Naive thymus-derived CD4-positive, alpha-beta T cell (primary cell): ENCODE data around the gene COG1. TPM values are rescaled to one million over a fixed set of nuclear protein-coding genes. Genes with fewer than 3 reads are reported as not detected.
"Not testable (repeated sequence)": the region's sequence is repeated elsewhere in the genome, so short reads cannot be mapped to it uniquely, and the experiment has no call there.

ENCODE experiments used
- ATAC-seq: fragments of 150-1000 bp; cut with Tn5 transposase; 2 replicates; pipeline ENCODE4 v1.10.0; 2021; ENCODE audit warnings: mild to moderate bottlenecking, moderate library complexity
- CTCF ChIA-PET: fragments of 350-600 bp; sonication (Branson Sonifier 250); formaldehyde crosslinking; loops from one replicate; lab custom pipeline; 2021; ENCODE audit warnings: antibody characterized with exemption; lab: Charles Lee
- POLR2A ChIA-PET: fragments of 350-600 bp; sonication (Branson Sonifier 250); formaldehyde crosslinking; loops from one replicate; lab custom pipeline; 2021; ENCODE audit warnings: antibody characterized with exemption, inconsistent platforms; lab: Charles Lee
- DNase-seq, 9 donors: peaks; one replicate each; pipeline versions ENCODE4 v3.0.0 to v3.0.0-alpha.2; 2020 to 2022; ENCODE audit warnings: mixed read lengths in 1 of 9
- H3K27ac ChIP-seq: one replicate; pipeline ENCODE4 v1.7.0; 2013; ENCODE audit warnings: mild to moderate bottlenecking, low read depth, low read length, moderate library complexity
- H3K27me3 ChIP-seq, 2 donors: one replicate each; pipeline ENCODE4 v1.7.0; 2013; ENCODE audit warnings: low read length in 2 of 2, mild to moderate bottlenecking in 2 of 2, moderate library complexity in 2 of 2; ENCODE audit not compliant: control insufficient read depth in 2 of 2, insufficient read depth in 2 of 2
- H3K36me3 ChIP-seq, 3 experiments: 1 replicate in 2 of 3; 2 replicates in 1 of 3; pipeline ENCODE4 v1.7.0; 2013; ENCODE audit warnings: low read length in 3 of 3, mild to moderate bottlenecking in 3 of 3, moderate library complexity in 1 of 3; ENCODE audit not compliant: insufficient read depth in 3 of 3, control insufficient read depth in 2 of 3
- H3K4me1 ChIP-seq, 2 donors: one replicate each; pipeline ENCODE4 v1.7.0; 2013; ENCODE audit warnings: low read length in 2 of 2, mild to moderate bottlenecking in 2 of 2, moderate library complexity in 1 of 2; ENCODE audit not compliant: control insufficient read depth in 2 of 2, insufficient read depth in 2 of 2
- H3K4me3 ChIP-seq: 2 replicates; pipeline ENCODE4 v1.7.0; 2013; ENCODE audit warnings: mild to moderate bottlenecking, low read length
- H3K9me3 ChIP-seq, 3 experiments: 1 replicate in 2 of 3; 2 replicates in 1 of 3; pipeline ENCODE4 v1.7.0; 2013; ENCODE audit warnings: low read length in 3 of 3; ENCODE audit not compliant: control insufficient read depth in 2 of 3
- H3K27ac Mint-ChIP-seq, 9 donors: one replicate each; pipeline ENCODE4 v1.8.0; 2020 to 2022; ENCODE audit warnings: mixed read lengths in 9 of 9, mild to moderate bottlenecking in 8 of 9, moderate library complexity in 5 of 9, inconsistent platforms in 2 of 9
- H3K27me3 Mint-ChIP-seq, 5 donors: one replicate each; pipeline ENCODE4 v1.8.0; 2021 to 2022; ENCODE audit warnings: mixed read lengths in 5 of 5, mild to moderate bottlenecking in 1 of 5
- H3K36me3 Mint-ChIP-seq, 5 donors: one replicate each; pipeline ENCODE4 v1.8.0; 2020 to 2022; ENCODE audit warnings: mixed read lengths in 5 of 5, mild to moderate bottlenecking in 3 of 5, inconsistent platforms in 1 of 5
- H3K4me1 Mint-ChIP-seq, 7 donors: one replicate each; pipeline ENCODE4 v1.8.0; 2020 to 2022; ENCODE audit warnings: mixed read lengths in 7 of 7, mild to moderate bottlenecking in 3 of 7, inconsistent platforms in 1 of 7
- H3K4me3 Mint-ChIP-seq, 10 donors: one replicate each; pipeline ENCODE4 v1.8.0; 2020 to 2022; ENCODE audit warnings: mild to moderate bottlenecking in 10 of 10, mixed read lengths in 10 of 10, moderate library complexity in 6 of 10, inconsistent platforms in 2 of 10
- H3K9me3 Mint-ChIP-seq, 11 donors: one replicate each; pipeline ENCODE4 v1.8.0; 2020 to 2022; ENCODE audit warnings: mixed read lengths in 11 of 11, mild to moderate bottlenecking in 4 of 11, inconsistent platforms in 1 of 11, moderate library complexity in 1 of 11
- intact Hi-C, 2 donors: fragments of 100-400 bp; cut with micrococcal nuclease; formaldehyde crosslinking; loops; one replicate each; pipeline ENCODE4 v1.15.1; 2023
- polyA plus RNA-seq, 2 donors: library from polyadenylated mRNA; unstranded; fragments of 300-500 nt; fragmentation: Illumina TruSeq; gene quantifications; one replicate each; pipeline ENCODE4 v1.2.3, GENCODE V29; 2021
- total RNA-seq, 6 experiments: library from RNA in 5 of 6; stranded (reverse) in 5 of 6; gene quantifications; 1 replicate in 5 of 6; 2 replicates in 1 of 6; pipeline ENCODE4 v1.2.3 and lab custom pipeline; 2021 to 2026

The COG1 gene
- total and polyA plus RNA-seq, 7 experiments from 2014 or later = 25.2 to 92.7 (median 59.5) TPM

DNA sequence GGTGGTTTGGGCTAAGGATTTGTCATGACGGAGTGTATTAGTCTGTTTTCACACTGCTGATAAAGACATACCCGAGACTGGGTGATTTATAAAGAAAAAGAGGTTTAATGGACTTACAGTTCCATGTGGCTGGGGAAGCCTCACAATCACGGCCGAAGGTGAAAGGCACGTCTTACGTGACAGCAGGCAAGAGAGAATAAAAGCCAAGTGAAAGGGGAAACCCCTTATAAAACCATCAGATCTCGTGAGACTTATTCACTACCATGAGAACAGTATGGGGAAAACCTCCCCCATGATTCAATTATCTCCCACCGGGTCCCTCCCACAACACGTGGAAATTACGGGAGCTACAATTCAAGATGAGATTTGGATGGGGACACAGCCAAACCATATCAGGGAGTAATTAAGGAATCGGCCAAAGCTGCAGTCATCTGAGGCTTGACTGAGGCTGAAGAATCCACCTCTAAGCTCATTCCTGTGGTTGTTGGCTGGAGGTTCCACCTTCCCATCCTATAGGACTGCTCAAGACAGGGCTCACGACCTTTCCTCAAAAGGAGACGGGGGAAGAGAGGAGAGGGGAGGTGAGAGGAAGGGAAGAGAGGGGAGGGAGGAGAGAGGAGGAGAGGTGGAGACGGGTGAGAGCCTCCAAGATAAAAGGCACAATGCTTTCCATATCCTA is 42.1 kb upstream of the COG1 start:
- CTCF ChIA-PET, H3K36me3 Mint-ChIP-seq, ATAC-seq: not testable (repeated sequence)

DNA sequence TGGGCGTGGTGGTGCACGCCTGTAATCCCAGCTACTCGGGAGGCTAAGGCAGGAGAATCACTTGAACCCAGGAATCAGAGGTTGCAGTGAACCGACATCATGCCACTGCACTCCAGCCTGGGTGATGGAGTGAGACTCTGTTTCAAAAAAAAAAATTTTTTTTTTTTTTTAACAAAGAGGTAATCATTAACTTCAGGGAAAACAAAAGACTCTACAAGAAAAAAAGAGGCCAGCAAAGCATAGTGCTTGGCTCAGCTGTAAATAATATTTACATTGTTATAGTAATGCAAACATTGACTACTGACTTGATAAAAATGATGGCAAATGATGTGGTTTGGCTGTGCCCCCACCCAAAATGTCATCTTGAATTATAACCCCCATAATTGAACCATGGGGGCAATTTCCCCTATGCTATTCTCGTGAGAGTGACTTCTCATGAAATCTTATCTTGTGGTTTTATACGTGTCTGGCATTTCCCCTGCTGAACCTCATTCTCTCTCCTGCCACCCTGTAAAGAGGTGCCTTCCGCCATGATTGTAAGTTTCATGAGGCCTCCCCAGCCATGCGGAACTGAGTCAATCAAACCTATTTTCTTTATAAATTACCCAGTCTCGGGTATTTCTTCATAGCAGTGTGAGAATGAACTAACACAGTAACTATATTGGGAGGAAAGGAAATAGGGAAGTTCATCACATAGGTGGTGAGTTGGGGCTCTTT is 40.8 kb upstream of the COG1 start:
- CTCF ChIA-PET = interaction anchor here (0.6 kb wide), 1 partner anchor 107 kb away, joined by 6 read pairs; no protein-coding TSS in a partner anchor
- Mint-ChIP-seq H3K4me3 (no peak overlapping the region), H3K9me3 (peaks cover 0 to 12% (median 6%) of the 10 kb centered on the region in 11 donors), H3K27me3 (peaks cover 3 to 22% (median 11%) of the 10 kb centered on the region in 5 donors), H3K4me1 (peaks cover 0 to 18% (median 10%) of the 10 kb centered on the region in 7 donors), H3K36me3 (peaks cover 0 to 4% (median 2%) of the 10 kb centered on the region in 5 donors), H3K27ac (peak overlapping the region in 1 of 9 donors; percentile 21)
- POLR2A ChIA-PET = no interaction called here
- Histone ChIP-seq H3K4me1 (no peaks in the 10 kb centered on the region), H3K9me3 (no peaks in the 10 kb centered on the region), H3K4me3 (no peak overlapping the region), H3K36me3 (no peaks in the 10 kb centered on the region), H3K27me3 (no peaks in the 10 kb centered on the region), H3K27ac (no peak overlapping the region)
- ATAC-seq (peak; percentile 32), DNase-seq (no peak)
- intact Hi-C loops = no loop called here

More for the DNA sequence above, 42.1 kb upstream of the COG1 start:
- peaks cover 3 to 22% (median 11%) of the 10 kb centered on the region in 5 donors for H3K27me3 Mint-ChIP-seq
- POLR2A ChIA-PET, H3K4me3 Mint-ChIP-seq, DNase-seq, H3K27me3 ChIP-seq, H3K27ac ChIP-seq, H3K4me1 ChIP-seq, H3K4me3 ChIP-seq, H3K9me3 ChIP-seq, H3K36me3 ChIP-seq, intact Hi-C loops: not testable (repeated sequence)
- H3K4me1 Mint-ChIP-seq = peaks cover 0 to 13% (median 8%) of the 10 kb centered on the region in 7 donors
- H3K9me3 Mint-ChIP-seq = peaks cover 4 to 25% (median 9%) of the 10 kb centered on the region in 11 donors
- peak overlapping the region in 1 of 9 donors; percentile 28 for H3K27ac Mint-ChIP-seq

DNA sequence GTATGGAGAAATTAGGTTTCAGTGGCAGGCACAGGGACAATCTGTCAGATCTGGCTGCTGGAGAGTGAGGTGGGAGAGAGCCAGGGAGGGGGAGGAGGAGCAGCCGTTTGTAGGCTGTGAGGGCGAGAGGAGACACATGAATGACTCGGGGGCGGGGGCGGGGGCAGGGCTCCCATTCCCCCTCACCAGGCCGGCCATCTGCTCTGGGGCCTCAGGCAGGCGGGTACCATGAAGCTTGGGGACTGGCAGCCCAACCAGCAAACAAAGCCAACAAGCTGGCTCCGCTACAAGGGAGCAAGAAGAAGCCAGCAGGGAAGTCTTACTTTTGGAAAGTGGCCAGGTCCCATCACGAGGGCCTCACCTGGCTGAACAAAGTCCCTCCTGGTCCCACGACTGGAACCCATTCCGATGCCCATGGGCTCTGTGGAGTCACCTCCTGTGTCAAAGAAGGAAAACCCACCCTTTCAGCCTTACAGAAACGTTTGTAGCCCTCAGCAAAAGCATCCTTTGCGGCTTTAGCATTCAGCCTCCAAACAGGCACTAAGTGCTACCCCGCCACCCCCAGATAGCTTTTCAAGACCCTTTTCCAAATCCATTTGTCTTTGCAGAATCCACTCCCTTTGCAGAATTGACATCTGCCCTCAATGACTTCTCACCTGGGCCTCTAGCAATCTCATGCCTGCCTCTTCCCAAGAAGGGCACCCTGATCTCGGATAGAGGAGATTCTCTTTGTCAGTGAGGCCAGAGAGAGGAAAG is 37.3 kb upstream of the COG1 start:
- CTCF ChIA-PET = interaction anchor here (1.4 to 2.6 kb wide), 3 partner anchors 429 to 538 kb away, joined by 3 to 52 read pairs (median 6); no protein-coding TSS in a partner anchor

DNA sequence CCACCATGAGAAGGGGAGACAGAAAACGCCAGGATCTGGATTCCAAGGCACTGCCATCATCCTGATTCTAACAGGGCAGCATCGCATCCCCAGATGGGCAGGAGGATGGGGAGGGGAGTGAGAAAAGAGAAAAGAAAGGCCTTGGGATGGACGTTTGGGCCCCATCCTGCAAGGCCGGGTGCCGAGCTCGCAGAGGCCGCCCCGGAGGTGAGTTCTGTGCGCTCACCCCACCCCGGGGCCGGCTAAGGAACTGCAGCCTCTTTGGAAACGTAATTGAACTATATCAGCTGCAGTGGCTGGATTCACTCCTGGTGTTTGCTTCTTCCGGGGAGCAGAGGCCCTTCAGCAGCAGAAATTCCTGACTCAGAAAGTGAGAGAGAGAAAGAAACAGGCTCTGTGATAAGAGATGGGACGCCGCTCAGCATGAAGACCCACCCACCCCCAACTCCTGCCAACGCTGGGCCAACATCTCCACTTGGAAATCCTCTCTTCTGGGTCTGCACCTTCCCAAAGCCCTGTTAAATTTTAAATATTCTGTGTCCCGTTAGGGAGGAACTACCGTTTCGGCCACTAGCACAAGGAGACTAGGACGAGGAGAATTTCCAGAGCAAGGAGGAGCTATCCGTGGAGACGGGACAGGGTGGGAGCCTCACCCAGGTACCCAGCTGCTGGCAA is 36.6 kb upstream of the COG1 start:
- peak; percentile 89 for ATAC-seq
- no peak overlapping the region for H3K4me3 Mint-ChIP-seq
- H3K27ac Mint-ChIP-seq = peak overlapping the region in 1 of 9 donors; percentile 33
- ChIA-PET POLR2A (interaction anchor here (0.5 kb wide), 1 partner anchor 34 kb away, joined by 6 read pairs; no protein-coding TSS in a partner anchor), CTCF (interaction anchor here (0.5 to 2.6 kb wide), 6 partner anchors 24 to 599 kb away, joined by 3 to 52 read pairs (median 4); no protein-coding TSS in a partner anchor)
- H3K9me3 Mint-ChIP-seq = peaks cover 0 to under 1% (median 0%) of the 10 kb centered on the region in 11 donors
- peaks cover 0 to 14% (median 7%) of the 10 kb centered on the region in 7 donors for H3K4me1 Mint-ChIP-seq
- DNase-seq = peak in 8 of 9 donors; percentile 11 to 64 (median 45)
- H3K36me3 ChIP-seq = no peaks in the 10 kb centered on the region
- peaks cover 14 to 19% (median 17%) of the 10 kb centered on the region in 5 donors for H3K27me3 Mint-ChIP-seq
- H3K4me3 ChIP-seq = no peak overlapping the region
- peaks cover 0 to 4% (median 0%) of the 10 kb centered on the region in 5 donors for H3K36me3 Mint-ChIP-seq
- H3K27me3 ChIP-seq = no peaks in the 10 kb centered on the region
- H3K27ac ChIP-seq = no peak overlapping the region
- intact Hi-C loops = loop anchor here (1.0 kb wide), 4 partner anchors 170 to 599 kb away; no protein-coding TSS in a partner anchor
- H3K9me3 ChIP-seq = no peaks in the 10 kb centered on the region
- no peaks in the 10 kb centered on the region for H3K4me1 ChIP-seq

More for the DNA sequence above, 37.3 kb upstream of the COG1 start:
- Histone ChIP-seq H3K27me3 (no peaks in the 10 kb centered on the region), H3K9me3 (no peaks in the 10 kb centered on the region), H3K4me1 (no peaks in the 10 kb centered on the region), H3K27ac (no peak overlapping the region), H3K36me3 (no peaks in the 10 kb centered on the region), H3K4me3 (no peak overlapping the region)
- Mint-ChIP-seq H3K4me1 (peaks cover 0 to 14% (median 7%) of the 10 kb centered on the region in 7 donors), H3K27ac (peak overlapping the region in 1 of 9 donors; percentile 39), H3K9me3 (peaks cover 0 to 2% (median 0%) of the 10 kb centered on the region in 11 donors), H3K4me3 (no peak overlapping the region), H3K27me3 (peaks cover 11 to 16% (median 12%) of the 10 kb centered on the region in 5 donors), H3K36me3 (peaks cover 0 to 4% (median 0%) of the 10 kb centered on the region in 5 donors)
- POLR2A ChIA-PET = no interaction called here
- intact Hi-C loops = loop anchor here (1.0 kb wide), 4 partner anchors 169 to 598 kb away; no protein-coding TSS in a partner anchor
- no peak for ATAC-seq
- no peak for DNase-seq

DNA sequence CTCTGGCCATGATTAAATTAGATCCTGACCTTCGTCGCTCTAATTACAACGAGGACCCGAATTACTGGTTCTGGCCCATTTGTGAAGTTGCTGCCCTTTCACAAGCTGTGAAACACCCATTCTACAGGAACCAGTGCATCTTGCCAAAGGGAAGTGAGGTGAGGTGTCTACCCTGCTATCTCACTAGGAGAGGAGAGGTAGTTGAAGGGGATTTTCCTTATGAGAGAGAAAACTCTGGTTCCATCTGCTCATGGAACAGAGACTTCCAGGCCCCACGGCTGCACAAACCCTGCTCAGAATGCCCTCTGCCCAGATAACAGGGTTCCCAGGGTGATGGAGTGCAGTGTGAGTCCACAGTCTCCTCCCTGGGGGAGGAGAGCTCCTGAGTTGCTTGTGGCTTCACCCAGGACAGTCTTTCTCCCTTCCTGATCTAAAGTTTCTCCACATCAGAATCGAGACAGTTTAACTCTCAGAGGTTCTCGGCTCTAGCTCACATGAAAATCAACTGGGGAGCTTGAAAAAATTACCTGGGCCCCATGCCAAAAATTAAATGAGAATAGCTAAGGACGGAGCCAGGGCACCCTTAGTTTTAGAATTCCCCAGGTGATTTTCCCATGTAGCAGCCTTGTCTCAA is 35.9 kb upstream of the COG1 start:
- Histone ChIP-seq H3K36me3 (no peaks in the 10 kb centered on the region), H3K27ac (no peak overlapping the region), H3K4me1 (no peaks in the 10 kb centered on the region), H3K27me3 (no peaks in the 10 kb centered on the region), H3K4me3 (no peak overlapping the region), H3K9me3 (no peaks in the 10 kb centered on the region)
- Mint-ChIP-seq H3K27me3 (peaks cover 16 to 21% (median 18%) of the 10 kb centered on the region in 5 donors), H3K27ac (no peak overlapping the region), H3K9me3 (no peaks in the 10 kb centered on the region), H3K4me3 (no peak overlapping the region), H3K36me3 (peaks cover 0 to 4% (median 0%) of the 10 kb centered on the region in 5 donors), H3K4me1 (peaks cover 0 to 14% (median 6%) of the 10 kb centered on the region in 7 donors)
- intact Hi-C loops = loop anchor here (1.0 kb wide), 4 partner anchors 171 to 600 kb away; no protein-coding TSS in a partner anchor
- POLR2A ChIA-PET = interaction anchor here (0.5 kb wide), 1 partner anchor 33 kb away, joined by 6 read pairs; no protein-coding TSS in a partner anchor
- CTCF ChIA-PET = interaction anchor here (0.6 to 2.6 kb wide), 5 partner anchors 123 to 600 kb away, joined by 3 to 52 read pairs (median 4); no protein-coding TSS in a partner anchor
- DNase-seq = no peak
- no peak for ATAC-seq
